Measurements from ENCODE around the gene RBM38.

DNA sequence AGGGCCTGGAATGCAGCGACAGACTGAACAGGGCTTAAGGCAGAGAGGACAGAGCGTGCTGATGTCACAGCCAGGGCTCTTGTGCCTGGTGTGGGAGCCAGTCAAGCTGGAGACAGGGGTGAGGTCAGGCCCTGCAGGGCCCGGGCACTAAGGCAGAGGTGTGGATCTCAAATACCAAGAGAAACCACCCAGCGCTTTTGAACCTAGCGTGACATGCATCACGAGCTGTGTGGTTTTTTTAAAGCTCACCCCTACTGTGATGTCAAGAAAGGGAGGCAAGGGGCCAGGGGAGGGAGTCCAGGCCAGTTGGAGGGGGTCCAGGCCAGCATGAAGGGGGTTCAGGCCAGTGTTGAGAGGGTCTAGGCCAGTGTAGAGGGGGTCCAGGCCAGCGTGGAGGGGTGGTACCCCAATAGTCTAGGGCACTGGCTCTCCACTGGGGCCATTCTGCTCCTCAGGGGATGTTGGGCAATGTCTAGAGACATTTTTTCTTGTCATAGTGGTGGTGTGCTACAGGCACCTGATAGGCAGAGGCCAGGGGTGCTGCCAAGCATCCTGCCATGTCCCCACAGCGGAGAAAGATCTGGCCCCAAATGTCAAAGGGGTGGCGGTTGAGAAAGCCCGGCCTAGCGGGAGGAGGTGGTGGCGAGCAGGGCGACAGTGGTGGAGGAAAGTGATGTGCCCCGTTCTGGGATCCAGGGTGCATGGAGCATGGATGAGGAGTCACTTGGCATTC lies 42.6 kb downstream of the RBM38 start:
- TF ChIP-seq, protein P1, sequence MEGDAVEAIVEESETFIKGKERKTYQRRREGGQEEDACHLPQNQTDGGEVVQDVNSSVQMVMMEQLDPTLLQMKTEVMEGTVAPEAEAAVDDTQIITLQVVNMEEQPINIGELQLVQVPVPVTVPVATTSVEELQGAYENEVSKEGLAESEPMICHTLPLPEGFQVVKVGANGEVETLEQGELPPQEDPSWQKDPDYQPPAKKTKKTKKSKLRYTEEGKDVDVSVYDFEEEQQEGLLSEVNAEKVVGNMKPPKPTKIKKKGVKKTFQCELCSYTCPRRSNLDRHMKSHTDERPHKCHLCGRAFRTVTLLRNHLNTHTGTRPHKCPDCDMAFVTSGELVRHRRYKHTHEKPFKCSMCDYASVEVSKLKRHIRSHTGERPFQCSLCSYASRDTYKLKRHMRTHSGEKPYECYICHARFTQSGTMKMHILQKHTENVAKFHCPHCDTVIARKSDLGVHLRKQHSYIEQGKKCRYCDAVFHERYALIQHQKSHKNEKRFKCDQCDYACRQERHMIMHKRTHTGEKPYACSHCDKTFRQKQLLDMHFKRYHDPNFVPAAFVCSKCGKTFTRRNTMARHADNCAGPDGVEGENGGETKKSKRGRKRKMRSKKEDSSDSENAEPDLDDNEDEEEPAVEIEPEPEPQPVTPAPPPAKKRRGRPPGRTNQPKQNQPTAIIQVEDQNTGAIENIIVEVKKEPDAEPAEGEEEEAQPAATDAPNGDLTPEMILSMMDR (conservative IDR thresholded peaks at IDR 0.05 in 1 of 2, IDR thresholded peaks at IDR 0.05 in 1 of 2; ENCODE audit: extremely low read depth in 1 of 2, insufficient read depth in 1 of 2, low read depth in 1 of 2, low read length in 2 of 2) = no peak
- no peak for TF ChIP-seq EZH2 (IDR thresholded peaks at IDR 0.05; ENCODE audit: borderline replicate concordance, low read length)
